Stimulated activated CD4-positive, alpha-beta T cell treated with anti-CD3 and anti-CD28 coated beads, Interleukin-1b, Interleukin-23, amount 100 ng/mL, for 24 hours (primary cell): ENCODE data around the gene FBXL16.
A peak's percentile ranks its signal among the peaks of the same experiment; 100 is the strongest.
"Not testable (repeated sequence)": the region's sequence is repeated elsewhere in the genome, so short reads cannot be mapped to it uniquely, and the experiment has no call there.

Source experiments
- DNase-seq, 4 experiments: peaks; one replicate each; pipeline ENCODE4 v3.0.0-alpha.2; 2020; ENCODE audit warnings: low read depth in 4 of 4, low spot score in 1 of 4

The FBXL16 gene

GRCh38 chr16:692356-693108 is 13.1 kb downstream of the FBXL16 start:
- DNase-seq, result no peak

- not testable (repeated sequence) for DNase-seq
Observed at GRCh38 chr16:691242-691641, 14.4 kb downstream of the FBXL16 start.

- DNase-seq, result no peak
Observed at GRCh38 chr16:689175-689897, 16.3 kb downstream of the FBXL16 start.

DNA sequence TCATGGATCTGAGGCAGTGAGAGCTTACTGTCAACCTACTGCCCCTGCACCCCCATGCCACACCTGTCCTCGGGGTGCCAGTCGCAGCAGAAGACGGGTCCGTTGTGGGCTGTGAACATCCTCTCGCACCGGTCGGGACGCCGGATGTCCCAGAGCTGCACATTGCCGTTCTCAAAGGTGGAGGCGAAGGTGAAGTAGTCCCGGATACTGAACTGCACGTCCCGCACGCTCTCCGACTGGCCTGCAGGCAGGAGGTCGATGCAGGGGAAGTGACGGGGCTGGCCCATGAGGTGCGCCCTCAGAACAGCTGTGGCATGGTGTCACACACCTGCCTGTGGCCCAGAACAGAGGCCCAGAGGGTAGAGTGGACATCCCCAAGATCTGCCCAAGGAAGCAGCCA is 18.1 kb downstream of the FBXL16 start:
- DNase-seq, result no peak

DNA sequence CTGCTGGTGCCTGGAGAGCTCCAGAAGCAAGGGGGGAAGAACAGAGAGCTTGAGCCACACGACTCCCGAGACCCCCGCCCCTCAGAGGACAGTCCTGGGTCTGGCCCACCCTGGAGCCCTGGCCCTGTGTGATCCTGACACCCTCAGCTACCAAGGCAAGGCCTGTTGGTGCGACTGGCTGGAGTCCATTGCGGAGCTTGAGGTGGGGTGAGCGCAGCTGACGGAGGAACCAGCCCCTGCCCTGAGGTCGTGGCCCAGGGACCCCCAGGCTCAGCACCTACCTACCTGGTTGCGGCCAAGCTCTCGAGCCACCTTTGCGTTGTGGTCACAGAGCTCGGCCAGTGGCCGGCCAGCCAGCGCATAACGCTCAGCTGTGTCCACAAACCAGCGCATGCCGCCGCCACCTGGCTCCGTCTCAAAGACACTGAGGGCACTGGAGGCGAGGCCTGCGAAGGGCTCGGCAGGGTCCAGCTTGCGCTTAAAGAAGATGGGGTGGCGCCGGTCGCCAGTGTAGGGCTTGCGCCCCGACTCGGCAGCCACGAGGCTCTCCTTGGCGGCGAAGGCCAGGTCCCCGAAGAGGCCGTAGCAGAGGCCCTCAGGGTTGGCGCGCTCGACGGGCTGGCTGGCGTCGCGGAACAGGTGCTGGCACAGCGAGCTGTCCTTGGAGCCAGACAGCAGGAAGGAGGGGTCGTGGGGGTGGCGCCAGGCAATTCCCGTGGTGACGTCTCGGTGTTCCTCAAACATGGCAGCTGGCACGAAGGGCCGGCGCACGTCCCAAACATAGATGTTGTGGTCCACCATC is 18.9 kb downstream of the FBXL16 start:
- DNase-seq, result no peak

GRCh38 chr16:685967-686366 is 19.6 kb downstream of the FBXL16 start:
- no peak for DNase-seq

- no peak for DNase-seq
Observed at GRCh38 chr16:684961-685696, 20.5 kb downstream of the FBXL16 start.

GRCh38 chr16:684071-684794 is 21.4 kb downstream of the FBXL16 start, which contains the start of gene JMJD8:
JMJD8 (minus strand) TSS chr16:684334; CDS start chr16:684319, 15 bp downstream.
- DNase-seq, result peak; percentile 90 to 98 (median 96)

GRCh38 chr16:683396-684070 is 22.1 kb downstream of the FBXL16 start:
- no peak for DNase-seq

GRCh38 chr16:682493-683395 is 22.9 kb downstream of the FBXL16 start:
- DNase-seq, result no peak

- DNase-seq, result no peak
Observed at GRCh38 chr16:681746-682427, 23.7 kb downstream of the FBXL16 start.

GRCh38 chr16:680967-681745 is 24.4 kb downstream of the FBXL16 start:
- DNase-seq, result no peak

DNA sequence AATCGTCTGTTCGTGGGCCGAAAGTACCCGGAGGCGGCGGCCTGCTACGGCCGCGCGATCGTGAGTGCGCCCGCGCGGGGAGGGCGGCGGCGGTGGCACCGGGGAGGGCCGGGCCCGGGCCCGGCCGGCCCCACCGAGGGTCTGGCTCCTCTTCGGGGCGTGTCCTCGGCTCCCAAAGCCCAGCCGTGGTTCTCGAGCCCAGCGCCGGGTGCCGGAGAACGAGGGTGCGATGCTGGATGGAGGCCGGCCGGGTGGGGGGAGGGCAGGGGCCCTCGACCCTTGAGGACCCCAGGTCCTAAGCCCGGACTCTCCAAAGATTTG is 25.0 kb downstream of the FBXL16 start:
- no peak for DNase-seq

- DNase-seq, result peak; percentile 66 to 88 (median 84)
Observed at GRCh38 chr16:679814-680624, 25.6 kb downstream of the FBXL16 start, which contains the start of gene STUB1. STUB1 (plus strand) TSS chr16:680410; CDS start chr16:680526, 116 bp downstream.

DNA sequence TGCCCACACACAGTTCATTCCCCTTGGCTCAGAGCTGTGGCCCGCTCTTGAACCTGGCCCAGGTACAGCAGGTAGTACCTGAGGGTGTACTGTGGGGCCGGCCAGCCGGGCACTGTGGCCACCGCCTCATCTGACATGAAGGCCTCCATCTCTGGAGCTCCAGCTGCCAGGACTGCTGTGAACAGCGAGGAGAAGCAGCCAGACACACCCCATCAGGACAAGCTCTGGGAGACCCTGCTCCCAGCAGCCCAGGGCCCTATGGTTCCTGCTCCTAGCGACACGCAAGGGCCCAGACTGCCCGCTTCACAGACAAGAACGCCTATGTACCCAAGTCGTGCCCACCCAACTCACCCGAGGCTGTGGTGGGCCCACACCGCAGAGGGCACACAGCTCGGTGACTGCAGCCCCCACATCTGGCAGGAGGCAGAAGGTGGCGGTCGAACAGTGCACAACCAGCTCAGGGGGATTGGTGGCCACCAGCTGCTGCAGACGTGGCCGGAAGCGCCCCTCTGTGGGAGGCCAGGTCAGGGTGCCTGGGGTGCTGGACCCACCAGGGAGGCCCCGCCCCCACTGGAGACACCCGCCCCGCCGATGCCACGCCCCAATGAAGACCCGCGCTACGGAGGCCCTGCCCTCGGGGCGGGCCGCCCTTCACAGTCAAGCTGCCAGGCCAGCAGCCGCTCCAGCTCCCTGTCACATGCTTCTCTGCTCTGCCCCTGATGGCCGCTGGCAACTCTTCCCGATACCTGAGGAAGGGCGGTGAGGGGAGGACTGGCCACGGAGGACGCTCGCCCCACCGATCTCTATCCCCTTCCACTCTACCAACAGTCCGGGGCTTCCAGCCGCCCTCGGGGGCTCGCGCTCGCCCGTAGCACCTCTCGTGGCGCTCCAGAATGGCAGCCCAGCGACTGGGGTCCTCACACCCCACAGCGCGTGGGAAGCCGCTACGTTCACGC is 26.5 kb downstream of the FBXL16 start:
- DNase-seq, result no peak
